T-helper 17 cell (primary cell): ENCODE measurements around the gene CELF1. TPM values are rescaled to one million over a fixed set of nuclear protein-coding genes. Genes with fewer than 3 reads are reported as not detected.
A peak's percentile ranks its signal among the peaks of the same experiment; 100 is the strongest.

Source experiments
- ATAC-seq: fragments of 150-1000 bp; cut with Tn5 transposase; 2 replicates; pipeline ENCODE4 v1.10.0; 2021; ENCODE audit warnings: mild to moderate bottlenecking, moderate library complexity
- DNase-seq, 3 donors: peaks; one replicate each; pipeline versions ENCODE4 v3.0.0 to v3.0.0-alpha.2; 2020 to 2021
- H3K9me3 ChIP-seq: one replicate; pipeline ENCODE4 v1.7.0; 2013; ENCODE audit warnings: low read length, mild to moderate bottlenecking; ENCODE audit not compliant: control insufficient read depth, poor library complexity, severe bottlenecking
- H3K27ac Mint-ChIP-seq: one replicate; pipeline ENCODE4 v1.8.0; 2022; ENCODE audit warnings: mild to moderate bottlenecking, moderate library complexity, mixed read lengths
- H3K27me3 Mint-ChIP-seq: one replicate; pipeline ENCODE4 v1.8.0; 2022; ENCODE audit warnings: mixed read lengths
- H3K36me3 Mint-ChIP-seq: one replicate; pipeline ENCODE4 v1.8.0; 2022; ENCODE audit warnings: low read depth, mixed read lengths
- H3K4me1 Mint-ChIP-seq: one replicate; pipeline ENCODE4 v1.8.0; 2022; ENCODE audit warnings: mild to moderate bottlenecking, mixed read lengths
- H3K4me3 Mint-ChIP-seq: one replicate; pipeline ENCODE4 v1.8.0; 2022; ENCODE audit warnings: mild to moderate bottlenecking, moderate library complexity, mixed read lengths
- total RNA-seq, 4 donors: library from RNA in 2 of 4; stranded (reverse) in 2 of 4; gene quantifications; one replicate each; pipeline ENCODE4 v1.2.3 and lab custom pipeline; 2022 to 2026

The CELF1 gene
- total RNA-seq, 2 donors from 2014 or later = 113 to 127 TPM

DNA sequence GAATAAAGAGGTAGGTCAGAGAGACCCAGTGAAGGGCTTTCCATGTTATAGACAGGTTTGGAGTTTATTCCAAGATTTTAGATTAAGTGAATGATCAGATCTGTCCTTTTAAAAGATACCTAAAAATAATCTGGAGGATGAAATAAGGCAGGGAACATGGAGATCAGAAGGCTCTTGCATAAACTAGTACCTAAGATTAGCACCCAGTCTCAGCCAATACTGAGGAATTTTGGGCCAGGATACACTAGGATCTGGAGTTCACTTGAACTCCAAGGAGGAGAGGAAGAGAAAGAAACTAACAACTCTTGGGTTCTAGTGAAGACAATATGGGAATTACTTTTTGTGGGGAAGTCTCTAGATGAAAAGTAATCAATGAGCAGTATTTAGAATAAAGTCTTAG, 56.1 kb downstream of the CELF1 start:
- peaks cover 32% of the 10 kb centered on the region for H3K4me1 Mint-ChIP-seq
- no peaks in the 10 kb centered on the region for H3K9me3 ChIP-seq
- H3K27me3 Mint-ChIP-seq = no peaks in the 10 kb centered on the region
- DNase-seq (no peak), ATAC-seq (no peak)
- H3K4me3 Mint-ChIP-seq = no peak overlapping the region
- H3K36me3 Mint-ChIP-seq = no peaks in the 10 kb centered on the region
- no peak overlapping the region for H3K27ac Mint-ChIP-seq

DNA sequence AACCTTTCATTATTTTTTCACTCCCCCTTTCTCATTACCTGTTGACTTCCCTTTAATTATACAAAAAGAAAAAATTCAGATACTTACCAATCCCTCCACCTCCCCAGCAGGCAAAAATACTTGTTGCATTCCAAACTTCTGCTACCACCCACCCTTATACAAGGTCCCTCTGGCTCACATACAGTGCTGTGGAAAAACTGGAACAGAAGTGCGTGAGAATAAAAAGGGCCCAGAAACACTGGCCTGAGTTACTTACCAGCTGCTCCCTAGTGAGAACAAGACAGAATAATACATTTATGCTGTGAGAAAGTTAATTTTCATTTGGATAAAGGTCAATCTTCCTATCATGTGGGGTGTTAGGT, 57.1 kb downstream of the CELF1 start:
- Mint-ChIP-seq H3K4me3 (no peak overlapping the region), H3K36me3 (no peaks in the 10 kb centered on the region), H3K27me3 (no peaks in the 10 kb centered on the region), H3K27ac (no peak overlapping the region), H3K4me1 (peaks cover 34% of the 10 kb centered on the region)
- no peak for DNase-seq
- H3K9me3 ChIP-seq = no peaks in the 10 kb centered on the region
- ATAC-seq = no peak

DNA sequence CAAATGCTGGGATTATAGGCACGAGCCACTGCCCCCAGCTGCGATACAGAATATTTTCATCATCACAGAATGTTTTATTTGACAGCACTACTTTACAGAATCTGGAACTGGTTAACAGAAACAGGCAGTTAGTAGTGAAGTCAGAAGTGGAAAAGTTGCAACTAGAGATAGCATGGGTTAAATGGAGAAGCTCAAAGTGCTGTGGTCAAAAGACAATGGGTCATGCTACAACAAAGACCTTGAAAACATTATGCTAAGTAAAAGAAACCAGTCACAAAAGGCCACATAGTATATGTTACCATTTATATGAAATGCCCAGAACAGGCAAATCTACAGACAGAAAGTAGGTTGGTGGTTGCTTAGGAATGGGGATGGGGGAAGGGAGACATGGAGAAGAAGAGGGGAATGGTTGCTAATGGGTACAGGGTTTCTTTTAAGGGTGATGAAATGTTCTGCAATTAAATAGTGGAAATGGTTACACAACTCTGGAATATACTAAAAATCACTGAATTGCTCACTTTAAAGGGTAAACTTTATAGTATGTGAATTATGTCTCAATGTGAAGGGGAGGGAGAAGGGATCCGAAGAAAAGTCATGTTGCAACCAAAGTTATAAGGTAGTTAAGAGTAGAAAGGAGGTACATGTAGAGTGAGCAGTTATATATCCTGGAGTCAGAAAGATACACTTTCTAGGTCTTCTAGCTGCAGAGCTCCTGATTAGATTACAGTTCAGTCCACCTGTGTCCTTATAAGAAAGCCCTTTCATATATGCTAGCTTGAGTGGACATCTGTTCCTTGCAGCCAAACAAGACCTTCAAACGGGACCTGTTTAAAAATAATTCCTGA, 57.7 kb downstream of the CELF1 start:
- H3K4me3 Mint-ChIP-seq = no peak overlapping the region
- DNase-seq (no peak), ATAC-seq (no peak)
- no peaks in the 10 kb centered on the region for H3K9me3 ChIP-seq
- peaks cover 28% of the 10 kb centered on the region for H3K4me1 Mint-ChIP-seq
- H3K36me3 Mint-ChIP-seq = no peaks in the 10 kb centered on the region
- H3K27ac Mint-ChIP-seq = no peak overlapping the region
- H3K27me3 Mint-ChIP-seq = no peaks in the 10 kb centered on the region

GRCh38 chr11:47489395-47489755, 63.6 kb downstream of the CELF1 start:
- H3K27me3 Mint-ChIP-seq = no peaks in the 10 kb centered on the region
- H3K4me3 Mint-ChIP-seq = no peak overlapping the region
- no peak for ATAC-seq
- no peaks in the 10 kb centered on the region for H3K36me3 Mint-ChIP-seq
- H3K9me3 ChIP-seq = no peaks in the 10 kb centered on the region
- no peak for DNase-seq
- H3K4me1 Mint-ChIP-seq = peaks cover 18% of the 10 kb centered on the region
- peak overlapping the region; percentile 49 for H3K27ac Mint-ChIP-seq

GRCh38 chr11:47488674-47489394, 64.1 kb downstream of the CELF1 start:
- no peaks in the 10 kb centered on the region for H3K36me3 Mint-ChIP-seq
- ATAC-seq (no peak), DNase-seq (no peak)
- H3K27me3 Mint-ChIP-seq = no peaks in the 10 kb centered on the region
- peak overlapping the region; percentile 49 for H3K27ac Mint-ChIP-seq
- H3K4me3 Mint-ChIP-seq = no peak overlapping the region
- no peaks in the 10 kb centered on the region for H3K9me3 ChIP-seq
- peaks cover 12% of the 10 kb centered on the region for H3K4me1 Mint-ChIP-seq

DNA sequence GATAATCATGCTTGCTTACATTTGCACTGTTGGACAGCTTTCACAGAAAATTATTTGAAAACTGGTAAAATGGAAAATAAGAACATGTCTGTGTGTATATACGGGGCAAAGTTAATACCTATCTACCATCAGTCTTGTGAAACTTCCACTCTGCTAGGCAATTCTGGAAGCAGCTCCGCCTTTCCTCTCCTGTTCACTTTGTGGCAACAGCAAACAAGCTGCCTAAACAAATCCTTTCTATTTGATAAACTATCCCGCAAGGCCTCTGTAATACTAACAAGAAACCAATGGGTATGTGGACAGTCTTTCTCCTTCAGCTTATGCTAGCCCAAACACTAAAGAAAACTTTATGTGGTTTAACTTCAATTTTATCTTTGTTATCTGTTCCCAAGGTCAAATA, 64.8 kb downstream of the CELF1 start:
- Mint-ChIP-seq H3K27me3 (no peaks in the 10 kb centered on the region), H3K27ac (peak overlapping the region; percentile 49), H3K4me1 (peaks cover 10% of the 10 kb centered on the region), H3K36me3 (peaks cover 3% of the 10 kb centered on the region), H3K4me3 (no peak overlapping the region)
- ATAC-seq (no peak), DNase-seq (no peak)
- H3K9me3 ChIP-seq = no peaks in the 10 kb centered on the region

DNA sequence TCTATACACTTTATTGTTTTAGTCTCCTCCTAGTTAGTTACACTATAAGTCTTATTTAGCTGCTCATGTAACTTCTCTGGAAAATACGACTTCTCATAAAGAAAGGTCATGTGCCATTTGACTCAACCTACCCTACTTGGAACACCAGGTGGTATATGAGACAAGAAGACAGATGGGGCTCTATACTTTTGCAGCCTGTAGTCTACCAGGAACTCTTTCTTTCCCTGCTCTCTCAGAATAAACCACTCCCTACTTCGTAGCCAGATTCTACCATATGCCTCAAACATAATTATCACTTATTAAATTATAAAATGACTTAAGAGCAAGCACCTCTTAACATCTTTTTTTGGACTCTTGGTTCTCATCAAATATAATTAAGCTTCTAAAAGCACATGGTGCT, 65.5 kb downstream of the CELF1 start:
- no peaks in the 10 kb centered on the region for H3K9me3 ChIP-seq
- Mint-ChIP-seq H3K27me3 (no peaks in the 10 kb centered on the region), H3K4me1 (peaks cover 6% of the 10 kb centered on the region), H3K36me3 (peaks cover 3% of the 10 kb centered on the region), H3K4me3 (no peak overlapping the region), H3K27ac (peak overlapping the region; percentile 49)
- ATAC-seq (no peak), DNase-seq (no peak)

GRCh38 chr11:47485107-47485506, 67.8 kb downstream of the CELF1 start:
- no peaks in the 10 kb centered on the region for H3K9me3 ChIP-seq
- peaks cover 3% of the 10 kb centered on the region for H3K36me3 Mint-ChIP-seq
- no peak overlapping the region for H3K4me3 Mint-ChIP-seq
- no peaks in the 10 kb centered on the region for H3K27me3 Mint-ChIP-seq
- ATAC-seq (no peak), DNase-seq (no peak)
- H3K27ac Mint-ChIP-seq = no peak overlapping the region
- H3K4me1 Mint-ChIP-seq = no peaks in the 10 kb centered on the region

- Mint-ChIP-seq H3K27ac (peak overlapping the region; percentile 19), H3K27me3 (no peaks in the 10 kb centered on the region), H3K4me3 (no peak overlapping the region), H3K4me1 (peaks cover 2% of the 10 kb centered on the region), H3K36me3 (peaks cover 3% of the 10 kb centered on the region)
- ATAC-seq (no peak), DNase-seq (no peak)
- H3K9me3 ChIP-seq = no peaks in the 10 kb centered on the region
Observed at GRCh38 chr11:47483457-47483856, 69.5 kb downstream of the CELF1 start.

- H3K27ac Mint-ChIP-seq = no peak overlapping the region
- H3K9me3 ChIP-seq = no peaks in the 10 kb centered on the region
- peaks cover 3% of the 10 kb centered on the region for H3K36me3 Mint-ChIP-seq
- no peaks in the 10 kb centered on the region for H3K27me3 Mint-ChIP-seq
- ATAC-seq (no peak), DNase-seq (no peak)
- no peak overlapping the region for H3K4me3 Mint-ChIP-seq
- peaks cover 2% of the 10 kb centered on the region for H3K4me1 Mint-ChIP-seq
Observed at GRCh38 chr11:47480762-47481161, 72.2 kb downstream of the CELF1 start.

- H3K9me3 ChIP-seq = no peaks in the 10 kb centered on the region
- no peak for ATAC-seq
- peak overlapping the region; percentile 8 for H3K27ac Mint-ChIP-seq
- H3K4me3 Mint-ChIP-seq = no peak overlapping the region
- peaks cover 6% of the 10 kb centered on the region for H3K36me3 Mint-ChIP-seq
- DNase-seq = no peak
- H3K4me1 Mint-ChIP-seq = peaks cover 3% of the 10 kb centered on the region
- H3K27me3 Mint-ChIP-seq = no peaks in the 10 kb centered on the region
Observed at GRCh38 chr11:47478651-47479329, 74.1 kb downstream of the CELF1 start.

DNA sequence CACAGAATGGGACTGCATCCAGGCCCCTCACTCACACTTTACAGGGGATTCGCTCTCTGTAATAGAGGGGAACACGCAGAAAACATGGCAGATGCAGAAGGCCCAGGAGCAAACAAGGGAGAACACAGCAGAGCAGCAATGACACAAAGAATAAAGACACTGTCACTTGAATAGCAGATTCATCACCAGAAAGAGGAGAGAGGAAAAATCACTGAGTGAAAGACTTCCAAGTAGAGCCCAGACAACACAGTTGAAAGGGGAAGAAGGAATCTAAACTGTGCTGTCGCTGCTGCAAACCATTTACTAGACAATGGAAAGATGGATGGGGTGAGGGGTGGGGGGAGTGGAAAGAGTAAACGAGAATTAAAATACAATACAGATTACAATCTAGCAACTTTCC, 75.2 kb downstream of the CELF1 start:
- H3K36me3 Mint-ChIP-seq = peaks cover 7% of the 10 kb centered on the region
- no peaks in the 10 kb centered on the region for H3K27me3 Mint-ChIP-seq
- peak overlapping the region; percentile 66 for H3K27ac Mint-ChIP-seq
- no peak overlapping the region for H3K4me3 Mint-ChIP-seq
- peaks cover 3% of the 10 kb centered on the region for H3K4me1 Mint-ChIP-seq
- DNase-seq = no peak
- no peak for ATAC-seq
- no peaks in the 10 kb centered on the region for H3K9me3 ChIP-seq

DNA sequence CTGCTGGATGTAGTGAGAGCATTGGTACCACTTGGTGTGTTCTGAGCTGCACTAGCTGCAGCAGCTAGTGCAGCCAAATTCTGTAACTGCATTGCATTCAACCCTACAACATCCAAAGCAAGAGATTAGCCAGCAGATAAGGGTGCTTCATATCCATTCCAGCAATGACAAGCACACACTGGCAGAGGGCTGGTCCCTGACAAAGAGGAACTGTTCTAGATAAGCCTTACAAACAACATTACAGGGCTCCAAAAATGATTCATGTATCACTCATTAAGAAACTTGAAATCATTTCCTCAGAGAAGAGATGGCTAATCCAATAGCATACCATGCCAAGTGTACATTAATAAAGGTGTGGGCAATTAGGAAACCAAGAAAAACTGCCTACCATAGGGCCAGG, 75.6 kb downstream of the CELF1 start:
- H3K9me3 ChIP-seq = no peaks in the 10 kb centered on the region
- no peak for DNase-seq
- ATAC-seq = no peak
- H3K27ac Mint-ChIP-seq = peak overlapping the region; percentile 66
- H3K27me3 Mint-ChIP-seq = no peaks in the 10 kb centered on the region
- peaks cover 7% of the 10 kb centered on the region for H3K36me3 Mint-ChIP-seq
- peaks cover 3% of the 10 kb centered on the region for H3K4me1 Mint-ChIP-seq
- H3K4me3 Mint-ChIP-seq = no peak overlapping the region
